Natural killer cell (primary cell): ENCODE results near the gene TDRKH. TPM values are rescaled to one million over a fixed set of nuclear protein-coding genes. Genes with fewer than 3 reads are reported as not detected.

ENCODE experiments used
- ATAC-seq, 3 donors: fragments of 150-1000 bp in 2 of 3; fragments of 200-7000 bp in 1 of 3; cut with Tn5 transposase; 1 replicate in 1 of 3; 2 replicates in 2 of 3; pipeline ENCODE4 v1.10.0; 2021; ENCODE audit warnings: mild to moderate bottlenecking in 2 of 3, moderate library complexity in 2 of 3
- DNase-seq, 2 donors: peaks; one replicate each; pipeline versions ENCODE4 v3.0.0 to v3.0.0-alpha.2; 2013 to 2021; ENCODE audit warnings: mixed read lengths in 1 of 2
- H3K27ac ChIP-seq: one replicate; pipeline ENCODE4 v1.5.1; 2013; ENCODE audit warnings: mild to moderate bottlenecking, low read length
- H3K27me3 ChIP-seq: one replicate; pipeline ENCODE4 v1.6.1; 2013; ENCODE audit warnings: low read length; ENCODE audit not compliant: control insufficient read depth, insufficient read depth
- H3K36me3 ChIP-seq: one replicate; pipeline ENCODE4 v1.6.1; 2013; ENCODE audit warnings: low read length; ENCODE audit not compliant: control insufficient read depth, insufficient read depth
- H3K4me1 ChIP-seq: one replicate; pipeline ENCODE4 v1.6.1; 2013; ENCODE audit warnings: low read length; ENCODE audit not compliant: control insufficient read depth, insufficient read depth
- H3K4me3 ChIP-seq: one replicate; pipeline ENCODE4 v1.5.1; 2013; ENCODE audit warnings: low read length
- H3K9me3 ChIP-seq: one replicate; pipeline ENCODE4 v1.6.1; 2013; ENCODE audit warnings: low read length; ENCODE audit not compliant: control insufficient read depth, insufficient read depth
- H3K27ac Mint-ChIP-seq, 2 donors: one replicate each; pipeline ENCODE4 v1.8.0; 2022; ENCODE audit warnings: mild to moderate bottlenecking in 2 of 2, mixed read lengths in 2 of 2, moderate library complexity in 1 of 2
- H3K27me3 Mint-ChIP-seq, 2 donors: one replicate each; pipeline ENCODE4 v1.8.0; 2022; ENCODE audit warnings: low read depth in 2 of 2, mixed read lengths in 2 of 2
- H3K36me3 Mint-ChIP-seq: one replicate; pipeline ENCODE4 v1.8.0; 2022; ENCODE audit warnings: mixed read lengths
- H3K4me1 Mint-ChIP-seq, 2 donors: one replicate each; pipeline ENCODE4 v1.8.0; 2022; ENCODE audit warnings: mixed read lengths in 2 of 2
- H3K4me3 Mint-ChIP-seq: one replicate; pipeline ENCODE4 v1.8.0; 2022; ENCODE audit warnings: mild to moderate bottlenecking, moderate library complexity, mixed read lengths
- H3K9me3 Mint-ChIP-seq, 2 donors: one replicate each; pipeline ENCODE4 v1.8.0; 2022; ENCODE audit warnings: mixed read lengths in 2 of 2
- WGBS: methylation state at CpG from one replicate; pipeline ENCODE4 v1.1.7; 2013; ENCODE audit warnings: missing lambda C conversion rate; ENCODE audit not compliant: insufficient coverage; 5-methylcytosine and 5-hydroxymethylcytosine counted together
- intact Hi-C: fragments of 100-400 bp; cut with micrococcal nuclease; formaldehyde crosslinking; loops from one replicate; pipeline ENCODE4 v1.14.2; 2022
- total RNA-seq, 4 donors: library from RNA; stranded (reverse); fragments of 120-200 nt in 1 of 4; gene quantifications; one replicate each; pipeline versions ENCODE4 v1.2.3 to v1.2.4, GENCODE V29; 2013 to 2022
- TF ChIP-seq, protein P1 (sequence below): fragments of 200-600 bp; IDR thresholded peaks from one replicate; pipeline ENCODE4 v1.8.0; 2022; ENCODE audit warnings: antibody characterized with exemption

The TDRKH gene
- total RNA-seq, 3 donors from 2014 or later (not counting 1 experiment from before 2014, with no cell fraction given): 6.3 to 14.5 (median 8.0) TPM

DNA sequence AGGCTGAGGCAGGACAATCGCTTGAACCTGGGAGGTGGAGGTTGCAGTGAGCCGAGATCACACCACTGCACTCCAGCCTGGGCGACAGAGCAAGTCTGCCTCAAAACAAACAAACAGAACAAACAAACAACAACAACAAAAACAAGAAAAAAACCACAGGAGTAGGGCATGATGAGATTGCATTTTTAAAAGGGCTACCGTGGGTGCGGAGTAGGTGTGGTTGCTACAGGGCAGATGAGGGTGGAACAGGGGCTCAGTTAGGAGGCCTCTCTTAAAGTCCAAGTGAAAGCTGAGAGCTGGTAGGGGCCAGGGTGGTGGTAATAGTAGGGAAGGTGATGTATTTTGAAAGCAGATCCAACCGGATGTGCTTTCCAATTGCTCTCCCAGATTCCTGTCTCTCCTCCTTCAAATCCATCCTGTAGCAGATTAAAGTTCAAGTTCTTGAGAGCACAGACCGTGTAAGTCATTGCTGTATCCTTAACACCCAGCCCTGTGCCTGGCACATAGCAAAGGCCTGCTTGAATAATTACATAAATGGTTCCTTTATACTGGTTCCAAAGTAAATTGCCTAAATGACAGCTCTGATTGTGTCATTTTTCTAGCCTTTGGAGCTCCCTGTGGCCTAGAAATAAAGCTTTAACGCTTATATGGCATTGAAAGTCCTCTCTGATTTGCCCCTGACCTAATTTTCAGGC is 19.1 kb upstream of the TDRKH start:
- peaks cover 10% of the 10 kb centered on the region for H3K4me1 ChIP-seq
- no peak for ATAC-seq
- Mint-ChIP-seq H3K4me3 (no peak overlapping the region), H3K36me3 (no peaks in the 10 kb centered on the region), H3K27me3 (no peaks in the 10 kb centered on the region), H3K4me1 (peaks cover 5 to 7% of the 10 kb centered on the region in 2 donors), H3K27ac (no peak overlapping the region), H3K9me3 (no peaks in the 10 kb centered on the region)
- H3K36me3 ChIP-seq: no peaks in the 10 kb centered on the region
- WGBS: 79% methylated on average over 8 of the region's 8 CpGs
- no peaks in the 10 kb centered on the region for H3K27me3 ChIP-seq
- no peak overlapping the region for H3K4me3 ChIP-seq
- no peak overlapping the region for H3K27ac ChIP-seq
- DNase-seq: no peak
- intact Hi-C loops: no loop called here
- TF ChIP-seq, protein P1, sequence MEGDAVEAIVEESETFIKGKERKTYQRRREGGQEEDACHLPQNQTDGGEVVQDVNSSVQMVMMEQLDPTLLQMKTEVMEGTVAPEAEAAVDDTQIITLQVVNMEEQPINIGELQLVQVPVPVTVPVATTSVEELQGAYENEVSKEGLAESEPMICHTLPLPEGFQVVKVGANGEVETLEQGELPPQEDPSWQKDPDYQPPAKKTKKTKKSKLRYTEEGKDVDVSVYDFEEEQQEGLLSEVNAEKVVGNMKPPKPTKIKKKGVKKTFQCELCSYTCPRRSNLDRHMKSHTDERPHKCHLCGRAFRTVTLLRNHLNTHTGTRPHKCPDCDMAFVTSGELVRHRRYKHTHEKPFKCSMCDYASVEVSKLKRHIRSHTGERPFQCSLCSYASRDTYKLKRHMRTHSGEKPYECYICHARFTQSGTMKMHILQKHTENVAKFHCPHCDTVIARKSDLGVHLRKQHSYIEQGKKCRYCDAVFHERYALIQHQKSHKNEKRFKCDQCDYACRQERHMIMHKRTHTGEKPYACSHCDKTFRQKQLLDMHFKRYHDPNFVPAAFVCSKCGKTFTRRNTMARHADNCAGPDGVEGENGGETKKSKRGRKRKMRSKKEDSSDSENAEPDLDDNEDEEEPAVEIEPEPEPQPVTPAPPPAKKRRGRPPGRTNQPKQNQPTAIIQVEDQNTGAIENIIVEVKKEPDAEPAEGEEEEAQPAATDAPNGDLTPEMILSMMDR: no peak
- H3K9me3 ChIP-seq: no peaks in the 10 kb centered on the region

DNA sequence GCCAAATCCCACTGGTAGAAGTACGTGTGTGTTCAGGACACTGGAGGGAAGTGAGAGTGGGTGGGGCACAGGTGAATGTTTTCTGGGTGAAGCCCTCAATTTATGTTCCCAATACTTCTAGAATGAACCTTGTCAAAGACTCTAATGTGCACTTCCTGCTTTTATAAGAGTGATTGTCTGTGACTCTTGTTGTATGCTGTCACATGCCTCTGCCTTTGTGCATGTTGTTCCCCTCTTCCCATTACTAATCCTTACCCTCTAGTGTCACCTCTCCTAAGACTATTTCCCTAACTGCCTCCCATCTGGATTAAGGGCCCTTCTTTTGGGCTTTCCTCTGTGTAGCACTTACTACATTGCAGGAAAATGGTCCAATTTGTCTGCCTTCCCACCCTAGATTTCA is 17.5 kb upstream of the TDRKH start:
- 80% methylated on average over 1 of the region's 1 CpG for WGBS

DNA sequence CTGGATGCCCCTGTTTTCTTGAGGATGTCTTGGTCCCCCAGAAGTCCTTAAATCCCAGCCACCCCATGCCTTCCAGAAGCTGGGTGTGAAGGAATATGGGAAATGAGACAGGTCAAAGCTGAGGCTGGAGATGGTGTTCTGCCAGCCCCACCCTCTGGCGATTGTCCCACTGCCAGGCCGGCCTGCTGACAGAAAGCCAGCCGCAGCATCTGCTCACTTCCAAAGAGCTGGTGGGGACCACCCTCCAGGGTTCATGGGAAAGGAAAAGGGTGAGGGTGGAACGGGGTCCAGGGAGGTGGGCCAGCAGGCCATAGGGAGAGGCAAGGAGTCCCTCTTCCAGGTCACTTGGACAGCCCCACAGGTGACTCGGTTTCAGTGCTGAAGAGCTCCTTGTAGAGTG is 16.8 kb upstream of the TDRKH start:
- WGBS: 92% methylated on average over 5 of the region's 5 CpGs
- H3K27ac Mint-ChIP-seq: no peak overlapping the region

More for the DNA sequence above, 17.5 kb upstream of the TDRKH start:
- no peak overlapping the region for H3K4me3 ChIP-seq
- no peaks in the 10 kb centered on the region for H3K27me3 ChIP-seq
- Mint-ChIP-seq H3K4me1 (peaks cover 4% of the 10 kb centered on the region in 2 donors), H3K4me3 (no peak overlapping the region), H3K27me3 (no peaks in the 10 kb centered on the region), H3K9me3 (no peaks in the 10 kb centered on the region), H3K36me3 (no peaks in the 10 kb centered on the region), H3K27ac (no peak overlapping the region)
- peaks cover 3% of the 10 kb centered on the region for H3K4me1 ChIP-seq
- intact Hi-C loops: no loop called here
- no peaks in the 10 kb centered on the region for H3K9me3 ChIP-seq
- no peaks in the 10 kb centered on the region for H3K36me3 ChIP-seq
- DNase-seq: no peak
- no peak overlapping the region for H3K27ac ChIP-seq
- no peak for ATAC-seq
- TF ChIP-seq, protein P1: no peak

More for the DNA sequence above, 16.8 kb upstream of the TDRKH start:
- H3K4me1 Mint-ChIP-seq: no peaks in the 10 kb centered on the region
- DNase-seq (no peak), ATAC-seq (no peak)
- H3K9me3 Mint-ChIP-seq: no peaks in the 10 kb centered on the region
- TF ChIP-seq, protein P1: no peak
- H3K27me3 Mint-ChIP-seq: no peaks in the 10 kb centered on the region
- no peaks in the 10 kb centered on the region for H3K36me3 ChIP-seq
- no peaks in the 10 kb centered on the region for H3K27me3 ChIP-seq
- H3K36me3 Mint-ChIP-seq: no peaks in the 10 kb centered on the region
- H3K4me1 ChIP-seq: no peaks in the 10 kb centered on the region
- H3K27ac ChIP-seq: no peak overlapping the region
- H3K9me3 ChIP-seq: no peaks in the 10 kb centered on the region
- intact Hi-C loops: no loop called here
- no peak overlapping the region for H3K4me3 Mint-ChIP-seq
- H3K4me3 ChIP-seq: no peak overlapping the region
